ENCODE data around the gene CR1.
A peak's percentile ranks its signal among the peaks of the same experiment; 100 is the strongest.
"Not testable (repeated sequence)": the region's sequence is repeated elsewhere in the genome, so short reads cannot be mapped to it uniquely, and the experiment has no call there.

Gene CR1

GRCh38 chr1:207495801-207496792 lies at the start of gene CR1:
Gene CR1 (plus strand): TSS chr1:207496157. CDS start chr1:207496268, 111 bp downstream.
- peak; percentile 33 for DNase-seq

- no peak for DNase-seq
Observed at GRCh38 chr1:207453710-207454045, 42.3 kb upstream of the CR1 start.

- peak; percentile 22 for DNase-seq
Observed at GRCh38 chr1:207454046-207454964, 41.7 kb upstream of the CR1 start, which contains the start of gene CR2. Gene CR2 (plus strand): TSS chr1:207454328. CDS start chr1:207454419, 91 bp downstream.

GRCh38 chr1:207455183-207455754 lies 40.7 kb upstream of the CR1 start:
- no peak for DNase-seq

GRCh38 chr1:207458414-207458813 lies 37.5 kb upstream of the CR1 start:
- no peak for DNase-seq

- no peak for DNase-seq
Observed at GRCh38 chr1:207459008-207459407, 36.9 kb upstream of the CR1 start.

GRCh38 chr1:207461649-207462048 lies 34.3 kb upstream of the CR1 start:
- no peak for DNase-seq

GRCh38 chr1:207462535-207462934 lies 33.4 kb upstream of the CR1 start:
- no peak for DNase-seq

GRCh38 chr1:207463021-207463420 lies 32.9 kb upstream of the CR1 start:
- no peak for DNase-seq

- no peak for DNase-seq
Observed at GRCh38 chr1:207463571-207463970, 32.4 kb upstream of the CR1 start.

- DNase-seq: no peak
Observed at GRCh38 chr1:207470927-207471326, 25.0 kb upstream of the CR1 start.

GRCh38 chr1:207474210-207474609 lies 21.7 kb upstream of the CR1 start:
- DNase-seq: no peak

GRCh38 chr1:207486198-207486597 lies 9.8 kb upstream of the CR1 start:
- DNase-seq: no peak

GRCh38 chr1:207487636-207488035 lies 8.3 kb upstream of the CR1 start:
- no peak for DNase-seq

GRCh38 chr1:207493212-207493611 lies 2.7 kb upstream of the CR1 start:
- no peak for DNase-seq

- DNase-seq: no peak
Observed at GRCh38 chr1:207494171-207494570, 1.8 kb upstream of the CR1 start.

GRCh38 chr1:207495281-207495680 lies 676 bp upstream of the CR1 start:
- DNase-seq: not testable (repeated sequence)

GRCh38 chr1:207497941-207498340 lies 2.0 kb downstream of the CR1 start:
- no peak for DNase-seq

GRCh38 chr1:207499573-207499972 lies 3.6 kb downstream of the CR1 start:
- DNase-seq: peak; percentile 67

GRCh38 chr1:207500306-207500705 lies 4.3 kb downstream of the CR1 start:
- DNase-seq: no peak

- DNase-seq: no peak
Observed at GRCh38 chr1:207501071-207501470, 5.1 kb downstream of the CR1 start.

- DNase-seq: no peak
Observed at GRCh38 chr1:207502726-207503125, 6.8 kb downstream of the CR1 start.

GRCh38 chr1:207503950-207504349 lies 8.0 kb downstream of the CR1 start:
- DNase-seq: no peak
